GM12878 (cell line): Measurements from ENCODE around the gene GNB5. TPM values are rescaled to one million over a fixed set of nuclear protein-coding genes. Genes with fewer than 3 reads are reported as not detected.

Experiments
- ATAC-seq: fragments of 200-7000 bp; cut with Tn5 transposase; 3 replicates; pipeline ENCODE4 v1.9.1; 2020; ENCODE audit warnings: mild to moderate bottlenecking, moderate library complexity
- BruUV-seq: library from RNA; stranded (reverse); fragments of 400-500 nt; replicated peaks from 2 replicates; lab custom pipeline; 2021; lab: Mats Ljungman, UMichigan
- CTCF ChIA-PET: fragments of 300-600 bp; sonication (Branson Sonifier 250); formaldehyde crosslinking; extraction: SDS; loops from one replicate; lab custom pipeline; 2021; ENCODE audit warnings: inconsistent platforms; lab: Yijun Ruan, JAX
- POLR2A ChIA-PET: fragments of 350-600 bp; formaldehyde crosslinking; extraction: SDS; loops from one replicate; lab custom pipeline; 2021; ENCODE audit warnings: inconsistent platforms; lab: Charles Lee
- RAD21 ChIA-PET: fragments of 300-600 bp; sonication (Branson Sonifier 250); formaldehyde crosslinking; loops from one replicate; lab custom pipeline; 2023; ENCODE audit warnings: antibody characterized with exemption; ENCODE audit not compliant: unreplicated experiment; lab: Charles Lee
- SMC1A ChIA-PET: fragments of 300-600 bp; sonication (Branson Sonifier 250); formaldehyde crosslinking; loops from one replicate; lab custom pipeline; 2023; ENCODE audit not compliant: unreplicated experiment, uncharacterized antibody; lab: Charles Lee
- DNase-seq: peaks from one replicate; pipeline ENCODE4 v3.0.0-alpha.2; 2011; ENCODE audit warnings: low read depth, low spot score
- FAIRE-seq: peaks from 3 replicates; lab custom pipeline; 2011; peaks lifted over from hg19 to GRCh38; lab: Jason Lieb, UNC
- H2AFZ ChIP-seq: 2 replicates; pipeline ENCODE4 v1.6.0; 2011; ENCODE audit warnings: low read depth, low read length, control low read depth; ENCODE audit not compliant: control insufficient read depth
- H3K27ac ChIP-seq: 2 replicates; pipeline ENCODE4 v1.5.1; 2011; ENCODE audit warnings: control low read depth; ENCODE audit not compliant: control insufficient read depth, insufficient read depth
- H3K27me3 ChIP-seq, 2 experiments: replicated peaks in 1 of 2; 2 replicates each; pipeline versions ENCODE4 v1.6.0 to v1.6.1; 2011; ENCODE audit warnings: low read length in 1 of 2; ENCODE audit not compliant: control insufficient read depth in 2 of 2, insufficient read depth in 2 of 2
- H3K36me3 ChIP-seq, 2 experiments: 2 replicates each; pipeline ENCODE4 v1.5.1; 2011; ENCODE audit warnings: low read length in 1 of 2; ENCODE audit not compliant: control insufficient read depth in 2 of 2, insufficient read depth in 2 of 2
- H3K4me1 ChIP-seq: 2 replicates; pipeline ENCODE4 v1.6.1; 2011; ENCODE audit warnings: mild to moderate bottlenecking, low read length, moderate library complexity, mixed read lengths; ENCODE audit not compliant: control insufficient read depth, insufficient read depth
- H3K4me2 ChIP-seq: 2 replicates; pipeline ENCODE4 v1.6.0; 2011; ENCODE audit warnings: control low read depth; ENCODE audit not compliant: control insufficient read depth, insufficient read depth
- H3K4me3 ChIP-seq: fragments of 200-600 bp; sonication (generic); 2 replicates; pipeline ENCODE4 v1.5.1; 2016
- H3K79me2 ChIP-seq: 2 replicates; pipeline ENCODE4 v1.6.0; 2011; ENCODE audit warnings: low read length; ENCODE audit not compliant: control insufficient read depth, insufficient read depth
- H3K9ac ChIP-seq: 2 replicates; pipeline ENCODE4 v1.8.0; 2011; ENCODE audit warnings: low read length, control low read depth, mixed read lengths; ENCODE audit not compliant: control insufficient read depth, insufficient read depth
- H3K9me3 ChIP-seq: replicated peaks from 3 replicates; pipeline ENCODE4 v1.5.1; 2011; ENCODE audit warnings: mild to moderate bottlenecking, low read length; ENCODE audit not compliant: control insufficient read depth, insufficient read depth
- H4K20me1 ChIP-seq: 2 replicates; pipeline ENCODE4 v1.6.0; 2011; ENCODE audit not compliant: control insufficient read depth, insufficient read depth
- ASH2L ChIP-seq: fragments of 300-600, 200-600 bp; sonication (generic); IDR thresholded peaks from 2 replicates; pipeline ENCODE4 v1.6.1; 2017; ENCODE audit warnings: low read depth, mild to moderate bottlenecking, borderline replicate concordance
- ATF2 ChIP-seq: IDR thresholded peaks from 2 replicates; pipeline ENCODE4 v1.6.1; 2012; ENCODE audit warnings: low read length, inconsistent platforms
- CUX1 ChIP-seq: IDR thresholded peaks from 2 replicates; pipeline ENCODE4 v1.6.1; 2012; ENCODE audit warnings: improper control_type of control experiment, low read depth, low read length; ENCODE audit not compliant: insufficient replicate concordance
- DPF2 ChIP-seq: fragments of 450-650 bp; IDR thresholded peaks from 2 replicates; pipeline ENCODE4 v1.6.1; 2017; ENCODE audit warnings: mild to moderate bottlenecking
- E2F8 ChIP-seq: fragments of 450-650 bp; IDR thresholded peaks from 2 replicates; pipeline ENCODE4 v1.6.1; 2018; ENCODE audit warnings: mild to moderate bottlenecking, low read depth, moderate library complexity; ENCODE audit not compliant: partially characterized antibody
- EP300 ChIP-seq, 2 experiments: fragments of 150-350 bp in 1 of 2; IDR thresholded peaks; 2 replicates each; pipeline ENCODE4 v1.6.1; 2011 to 2012; ENCODE audit warnings: low read depth in 2 of 2, low read length in 2 of 2, borderline replicate concordance in 1 of 2, improper control_type of control experiment in 1 of 2, inconsistent platforms in 1 of 2; ENCODE audit not compliant: control insufficient read depth in 1 of 2
- IRF3 ChIP-seq: fragments of 450-650 bp; IDR thresholded peaks from 2 replicates; pipeline ENCODE4 v1.6.1; 2014; ENCODE audit warnings: mild to moderate bottlenecking
- RAD51 ChIP-seq: fragments of 450-650 bp; IDR thresholded peaks from 2 replicates; pipeline ENCODE4 v1.6.1; 2016; ENCODE audit warnings: moderate library complexity, mild to moderate bottlenecking, inconsistent platforms
- SP1 ChIP-seq: IDR thresholded peaks from one replicate; pipeline ENCODE4 v1.6.1; 2011; ENCODE audit warnings: low read depth, low read length
- SREBF1 ChIP-seq: IDR thresholded peaks from 2 replicates; pipeline ENCODE4 v1.6.1; 2012; ENCODE audit warnings: mild to moderate bottlenecking, low read length
- WGBS: methylation state at CpG from one replicate; pipeline ENCODE4 v1.1.6; 2016; ENCODE audit warnings: low lambda C conversion rate; ENCODE audit not compliant: insufficient replicate concordance, insufficient coverage; ENCODE audit errors: missing lambda C conversion rate; 5-methylcytosine and 5-hydroxymethylcytosine counted together
- in situ Hi-C: fragments of 300-500 bp; cut with MboI; formaldehyde crosslinking; loops from 9 replicates; pipeline ENCODE4 v1.14.3; 2018; ENCODE audit warnings: mixed read lengths
- intact Hi-C: fragments of 100-400 bp; cut with micrococcal nuclease; formaldehyde crosslinking; loops from one replicate; pipeline ENCODE4 v1.14.2; 2022; ENCODE audit not compliant: unreplicated experiment
- polyA plus RNA-seq, 11 experiments: library from polyadenylated mRNA; depleted of rRNA in 4 of 11; unstranded in 6 of 11; stranded (reverse) in 5 of 11; fragments of >200 nt; fragmentation: Nextera tagmentation in 4 of 11; fragmentation: Illumina TruSeq in 1 of 11; extraction: Ambion mirVana in 4 of 11; extraction: Trizol in 1 of 11; gene quantifications; 1 replicate in 1 of 11; 2 replicates in 10 of 11; pipeline versions ENCODE4 v1.2.1 to v1.2.3, GENCODE V29; 2011 to 2016; ENCODE audit warnings: inconsistent platforms in 2 of 11, missing spikeins in 2 of 11, low read depth in 1 of 11
- total RNA-seq, 4 experiments: library from RNA; depleted of rRNA in 3 of 4; stranded (reverse); fragments of >200 nt in 3 of 4; fragmentation: Illumina TruSeq in 1 of 4; extraction: Trizol in 1 of 4; gene quantifications; 2 replicates each; pipeline versions ENCODE4 v1.2.1 to v1.2.3, GENCODE V29; 2013 to 2021
- TF ChIP-seq, protein P1 (sequence below), 3 experiments: IDR thresholded peaks in 2 of 3; conservative IDR thresholded peaks in 1 of 3; 2 replicates each; pipeline ENCODE4 v1.5.1; 2011; ENCODE audit warnings: low read depth in 3 of 3, low read length in 3 of 3, mild to moderate bottlenecking in 3 of 3, control low read depth in 2 of 3, moderate library complexity in 2 of 3, inconsistent platforms in 1 of 3, mixed read lengths in 1 of 3; ENCODE audit not compliant: control insufficient read depth in 2 of 3, insufficient read depth in 1 of 3; ENCODE audit errors: extremely low read depth in 1 of 3

Gene GNB5
- total and polyA plus RNA-seq, 10 of the 15 experiments (the other 5 are each of a cell fraction or from before 2014, with no cell fraction given): 2.4 to 25.9 (median 15.2) TPM

GRCh38 chr15:52121896-52122295 lies 69.3 kb downstream of the GNB5 start:
- H3K4me3 ChIP-seq: no peak overlapping the region
- BruUV-seq: TSS peak; percentile 47
- DNase-seq: no peak
- WGBS: 44% methylated on average over 2 of the region's 2 CpGs
- ChIA-PET CTCF (no interaction called here), SMC1A (interaction anchor here (0.7 to 1.4 kb wide), 4 partner anchors 11 to 56 kb away, joined by 3 read pairs; no protein-coding TSS in a partner anchor), RAD21 (no interaction called here), POLR2A (interaction anchor here (1.5 kb wide), 1 partner anchor 15 kb away, joined by 7 read pairs; no protein-coding TSS in a partner anchor)
- H3K79me2 ChIP-seq: no peaks in the 10 kb centered on the region
- no peaks in the 10 kb centered on the region; a peak in 1 of 4 replicates for H3K36me3 ChIP-seq
- H3K27me3 ChIP-seq: no peaks in the 10 kb centered on the region
- H4K20me1 ChIP-seq: no peaks in the 10 kb centered on the region
- no peak for ATAC-seq
- no peaks in the 10 kb centered on the region for H3K4me1 ChIP-seq
- intact Hi-C loops (no loop called here), in situ Hi-C loops (no loop called here)
- H3K4me2 ChIP-seq: no peak overlapping the region
- H3K27ac ChIP-seq: no peak overlapping the region
- H2AFZ ChIP-seq: no peak overlapping the region
- FAIRE-seq: no peak
- H3K9ac ChIP-seq: no peak overlapping the region
- no peaks in the 10 kb centered on the region for H3K9me3 ChIP-seq
- TF ChIP-seq RAD51 (no peak), IRF3 (no peak), E2F8 (no peak), SREBF1 (no peak), ASH2L (no peak), EP300 (IDR thresholded peaks at IDR 0.05; ENCODE audit: borderline replicate concordance in 1 of 2, control insufficient read depth in 1 of 2, low read depth in 2 of 2, low read length in 2 of 2) (no peak), ATF2 (no peak), CUX1 (no peak), DPF2 (no peak), SP1 (no peak)
- TF ChIP-seq, protein P1, sequence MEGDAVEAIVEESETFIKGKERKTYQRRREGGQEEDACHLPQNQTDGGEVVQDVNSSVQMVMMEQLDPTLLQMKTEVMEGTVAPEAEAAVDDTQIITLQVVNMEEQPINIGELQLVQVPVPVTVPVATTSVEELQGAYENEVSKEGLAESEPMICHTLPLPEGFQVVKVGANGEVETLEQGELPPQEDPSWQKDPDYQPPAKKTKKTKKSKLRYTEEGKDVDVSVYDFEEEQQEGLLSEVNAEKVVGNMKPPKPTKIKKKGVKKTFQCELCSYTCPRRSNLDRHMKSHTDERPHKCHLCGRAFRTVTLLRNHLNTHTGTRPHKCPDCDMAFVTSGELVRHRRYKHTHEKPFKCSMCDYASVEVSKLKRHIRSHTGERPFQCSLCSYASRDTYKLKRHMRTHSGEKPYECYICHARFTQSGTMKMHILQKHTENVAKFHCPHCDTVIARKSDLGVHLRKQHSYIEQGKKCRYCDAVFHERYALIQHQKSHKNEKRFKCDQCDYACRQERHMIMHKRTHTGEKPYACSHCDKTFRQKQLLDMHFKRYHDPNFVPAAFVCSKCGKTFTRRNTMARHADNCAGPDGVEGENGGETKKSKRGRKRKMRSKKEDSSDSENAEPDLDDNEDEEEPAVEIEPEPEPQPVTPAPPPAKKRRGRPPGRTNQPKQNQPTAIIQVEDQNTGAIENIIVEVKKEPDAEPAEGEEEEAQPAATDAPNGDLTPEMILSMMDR (IDR thresholded peaks at IDR 0.05 in 2 of 3, conservative IDR thresholded peaks at IDR 0.05 in 1 of 3; ENCODE audit: control insufficient read depth in 2 of 3, extremely low read depth in 1 of 3, insufficient read depth in 1 of 3, low read depth in 3 of 3, low read length in 3 of 3): no peak
